AG04450 (cell line): Measurements from ENCODE around the gene EIF4G1. TPM values are rescaled to one million over a fixed set of nuclear protein-coding genes. Genes with fewer than 3 reads are reported as not detected.

Experiments
- CTCF ChIA-PET: fragments of 300-600, 350-600 bp; formaldehyde crosslinking; extraction: SDS; loops from one replicate; lab custom pipeline; 2022; ENCODE audit warnings: antibody characterized with exemption, inconsistent platforms; lab: Charles Lee
- POLR2A ChIA-PET: fragments of 350-600 bp; formaldehyde crosslinking; extraction: SDS; loops from one replicate; lab custom pipeline; 2021; ENCODE audit warnings: antibody characterized with exemption, inconsistent platforms; lab: Yijun Ruan, JAX
- DNase-seq: peaks from one replicate; pipeline ENCODE4 v3.0.0-alpha.2; 2011; ENCODE audit warnings: low read depth, low spot score
- H3K27ac ChIP-seq: one replicate; pipeline ENCODE4 v1.5.1; 2012; ENCODE audit warnings: low read depth, low read length, control low read depth
- H3K27me3 ChIP-seq: one replicate; pipeline ENCODE4 v1.6.0; 2012; ENCODE audit warnings: low read length; ENCODE audit not compliant: control insufficient read depth, insufficient read depth
- H3K4me3 ChIP-seq: 2 replicates; pipeline ENCODE4 v1.5.1; 2011; ENCODE audit warnings: mild to moderate bottlenecking, low read depth, low read length, control low read depth
- H3K9me3 ChIP-seq: 2 replicates; pipeline ENCODE4 v1.5.1; 2012; ENCODE audit warnings: low read length; ENCODE audit not compliant: control insufficient read depth, insufficient read depth
- CTCF ChIP-seq: IDR thresholded peaks from 2 replicates; pipeline ENCODE4 v1.5.1; 2011; ENCODE audit warnings: low read depth, low read length, control low read depth, inconsistent platforms
- polyA plus RNA-seq: library from polyadenylated mRNA; depleted of rRNA; stranded (reverse); fragments of >200 nt; gene quantifications from 2 replicates; pipeline ENCODE4 v1.2.3, GENCODE V29; 2011

EIF4G1 gene
- polyA plus RNA-seq, 1 experiment: 191 TPM

- ChIA-PET POLR2A (interaction anchor here (0.6 to 0.8 kb wide), 4 partner anchors 9 to 456 kb away, joined by 3 to 5 read pairs (median 4); partner anchors contain the start of gene FAM131A), CTCF (interaction anchor here (1.1 kb wide), 1 partner anchor 24 kb away, joined by 5 read pairs; no protein-coding TSS in a partner anchor)
- no peak for DNase-seq
- no peak overlapping the region for H3K4me3 ChIP-seq
- H3K27ac ChIP-seq: no peak overlapping the region
- TF ChIP-seq CTCF: no peak
- H3K9me3 ChIP-seq: no peaks in the 10 kb centered on the region
- H3K27me3 ChIP-seq: no peaks in the 10 kb centered on the region
Observed at GRCh38 chr3:184348057-184348382, 33.6 kb downstream of the EIF4G1 start.

DNA sequence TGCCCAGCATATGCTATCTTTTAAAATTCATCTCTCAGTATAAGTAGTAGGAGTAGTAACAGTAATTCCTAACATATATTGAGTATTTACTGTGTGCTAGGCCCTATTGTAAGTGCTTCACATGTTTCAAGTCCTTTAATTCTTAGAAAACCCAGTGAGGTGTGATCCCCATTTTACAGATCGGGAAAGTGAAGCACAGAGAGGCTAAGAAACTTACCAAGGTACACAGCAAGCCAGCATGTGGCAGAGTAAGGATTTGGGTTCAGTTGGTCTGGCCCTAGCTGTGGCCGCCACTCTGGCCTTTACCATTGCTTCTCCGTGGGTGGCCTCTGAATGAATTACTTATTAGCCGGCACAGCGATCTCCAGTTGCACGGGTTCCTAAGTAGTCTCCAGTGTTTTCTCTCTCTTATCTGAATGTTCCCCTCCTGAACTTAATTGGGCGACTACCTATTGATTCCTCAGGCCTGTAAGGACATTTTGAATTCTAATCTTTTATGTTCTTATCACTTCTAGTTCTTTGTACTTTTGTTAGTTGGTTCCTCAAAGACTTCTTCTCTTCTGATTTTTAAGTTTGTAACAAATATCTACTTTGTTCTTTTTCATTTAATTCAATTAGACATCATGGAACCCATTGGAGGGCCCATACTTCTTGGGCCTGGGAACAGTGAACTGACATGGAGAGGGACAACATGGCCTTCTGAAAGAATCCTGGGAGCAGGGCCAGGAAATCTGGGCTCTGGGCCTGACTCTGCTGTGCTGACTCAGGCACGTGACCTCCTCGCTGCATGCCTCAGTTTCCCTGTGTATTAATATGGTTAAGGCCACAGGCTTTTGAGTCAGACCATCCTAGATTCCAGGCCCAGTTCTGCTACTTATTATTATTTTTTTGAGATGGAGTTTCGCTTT lies 35.4 kb downstream of the EIF4G1 start:
- ChIA-PET CTCF (no interaction called here), POLR2A (no interaction called here)
- no peaks in the 10 kb centered on the region for H3K9me3 ChIP-seq
- DNase-seq: no peak
- no peak overlapping the region for H3K4me3 ChIP-seq
- H3K27me3 ChIP-seq: no peaks in the 10 kb centered on the region
- no peak overlapping the region for H3K27ac ChIP-seq
- no peak for TF ChIP-seq CTCF

GRCh38 chr3:184350618-184351017 lies 36.2 kb downstream of the EIF4G1 start:
- no peak for TF ChIP-seq CTCF
- DNase-seq: no peak
- H3K9me3 ChIP-seq: no peaks in the 10 kb centered on the region
- ChIA-PET CTCF (no interaction called here), POLR2A (no interaction called here)
- no peaks in the 10 kb centered on the region for H3K27me3 ChIP-seq
- H3K4me3 ChIP-seq: no peak overlapping the region
- no peak overlapping the region for H3K27ac ChIP-seq

DNA sequence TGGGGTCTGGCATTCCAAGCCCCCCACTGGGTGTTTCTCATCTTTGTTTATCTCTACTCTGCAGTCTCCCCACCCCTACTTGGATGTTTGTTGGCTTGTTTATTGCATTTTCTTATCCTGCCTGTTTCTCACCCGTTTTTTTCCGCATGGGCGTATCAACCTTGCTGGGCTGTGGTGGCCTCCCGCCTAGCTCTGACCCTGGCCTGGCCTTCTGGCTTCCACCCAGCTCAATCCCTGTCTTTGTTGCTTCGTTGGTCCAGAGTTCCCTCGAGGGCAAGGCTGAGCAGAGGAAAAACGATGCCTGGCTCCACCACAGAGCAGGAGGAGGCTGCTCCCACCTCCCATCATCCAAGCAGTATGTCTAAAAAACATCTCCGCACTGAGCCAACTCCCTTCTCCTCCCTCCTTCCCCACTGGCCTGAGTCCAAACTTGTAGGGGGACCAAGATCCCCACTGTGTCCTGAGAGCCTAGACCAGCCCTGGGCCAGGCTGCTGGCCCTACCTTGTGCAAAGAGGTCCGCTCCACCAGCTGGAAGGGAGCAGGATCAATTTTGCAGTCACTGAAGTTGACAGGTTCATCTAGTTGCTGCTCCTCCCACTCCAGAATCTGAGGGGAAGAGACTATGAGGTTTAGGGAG lies 37.2 kb downstream of the EIF4G1 start:
- CTCF ChIA-PET: interaction anchor here (0.5 to 0.6 kb wide), 2 partner anchors 14 to 1223 kb away, joined by 3 to 9 read pairs; no protein-coding TSS in a partner anchor
- Histone ChIP-seq H3K27me3 (no peaks in the 10 kb centered on the region), H3K4me3 (no peak overlapping the region), H3K27ac (no peak overlapping the region), H3K9me3 (no peaks in the 10 kb centered on the region)
- no peak for DNase-seq
- no peak for TF ChIP-seq CTCF
- POLR2A ChIA-PET: interaction anchor here (0.6 kb wide), 1 partner anchor 11 kb away, joined by 3 read pairs; no protein-coding TSS in a partner anchor
